CD4-positive, alpha-beta T cell treated with Interleukin-6 for 4 hours (primary cell): ENCODE measurements around the gene DDAH1.
"Not testable (repeated sequence)": the region's sequence is repeated elsewhere in the genome, so short reads cannot be mapped to it uniquely, and the experiment has no call there.

Experiments used
- DNase-seq: peaks from one replicate; pipeline ENCODE4 v3.0.0-alpha.2; 2020; ENCODE audit warnings: mixed read lengths

The DDAH1 gene

DNA sequence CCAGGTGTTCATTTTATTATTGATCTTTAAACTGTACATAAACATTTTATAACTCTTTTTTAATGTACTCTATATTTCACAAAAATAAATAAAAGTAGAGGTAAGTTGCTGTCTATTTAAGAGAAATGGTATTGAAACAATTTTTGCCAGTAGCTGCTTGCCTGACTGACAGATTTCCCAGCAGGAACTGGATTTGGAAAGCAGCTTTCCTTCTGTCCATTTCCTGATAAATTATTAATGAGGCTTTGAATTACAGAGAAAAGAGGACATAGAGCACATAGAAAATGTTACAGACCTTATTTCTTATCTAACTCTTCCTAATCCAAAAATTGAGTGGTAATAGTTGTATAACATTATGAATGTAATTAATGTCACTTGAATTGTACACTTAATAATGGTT is 108.8 kb downstream of the DDAH1 start:
- DNase-seq = no peak

GRCh38 chr1:85352055-85352454 is 112.9 kb downstream of the DDAH1 start:
- DNase-seq = no peak

- DNase-seq = no peak
Observed at GRCh38 chr1:85351202-85351828, 113.6 kb downstream of the DDAH1 start.

DNA sequence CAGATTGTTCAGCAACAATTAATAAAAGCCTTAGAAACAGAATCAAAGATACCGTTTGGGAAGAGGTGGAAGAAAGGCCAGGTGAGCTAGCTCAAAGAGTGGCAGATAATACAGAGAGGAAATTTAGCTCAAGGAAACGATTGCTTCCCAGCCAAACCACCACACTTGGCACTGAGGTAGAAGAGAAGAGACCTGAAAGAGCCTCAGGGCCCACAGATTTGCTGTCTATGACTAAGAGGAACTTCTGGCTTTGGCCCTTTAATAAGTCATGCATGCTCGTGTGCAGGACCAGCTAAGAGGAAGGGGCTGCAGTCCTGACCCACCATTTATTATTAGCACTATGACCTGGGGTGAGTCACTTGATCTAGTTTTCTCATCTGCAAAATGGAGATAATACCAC is 115.7 kb downstream of the DDAH1 start:
- DNase-seq = no peak

DNA sequence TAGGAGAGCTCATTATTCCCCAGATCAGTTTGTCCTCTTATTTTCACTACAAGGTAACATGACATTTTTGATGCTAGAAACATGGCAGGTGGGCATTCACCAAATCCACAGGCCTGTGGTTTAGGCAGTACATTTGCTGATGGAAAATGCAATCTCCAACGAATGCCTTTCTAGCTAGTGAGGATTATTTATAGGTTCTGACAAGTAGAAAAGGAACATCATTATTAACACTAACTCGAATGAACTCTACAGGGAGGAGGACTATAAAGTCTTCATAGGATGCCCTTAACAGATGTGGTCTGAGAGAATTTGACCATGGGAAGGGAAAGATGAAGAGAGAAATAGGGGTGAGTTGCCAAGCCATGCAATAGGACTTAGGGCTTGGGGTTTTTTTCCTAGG is 117.1 kb downstream of the DDAH1 start:
- no peak for DNase-seq

- DNase-seq = not testable (repeated sequence)
Observed at GRCh38 chr1:85347275-85347674, 117.7 kb downstream of the DDAH1 start.

GRCh38 chr1:85344256-85344694 is 120.7 kb downstream of the DDAH1 start:
- DNase-seq = no peak

- no peak for DNase-seq
Observed at GRCh38 chr1:85343612-85344255, 121.2 kb downstream of the DDAH1 start.

- DNase-seq = no peak
Observed at GRCh38 chr1:85343213-85343611, 121.7 kb downstream of the DDAH1 start.

GRCh38 chr1:85342207-85342606 is 122.8 kb downstream of the DDAH1 start:
- DNase-seq = no peak

- no peak for DNase-seq
Observed at GRCh38 chr1:85340427-85340826, 124.5 kb downstream of the DDAH1 start.

GRCh38 chr1:85339656-85340399 is 125.1 kb downstream of the DDAH1 start:
- DNase-seq = no peak

GRCh38 chr1:85339089-85339488 is 125.9 kb downstream of the DDAH1 start:
- no peak for DNase-seq

DNA sequence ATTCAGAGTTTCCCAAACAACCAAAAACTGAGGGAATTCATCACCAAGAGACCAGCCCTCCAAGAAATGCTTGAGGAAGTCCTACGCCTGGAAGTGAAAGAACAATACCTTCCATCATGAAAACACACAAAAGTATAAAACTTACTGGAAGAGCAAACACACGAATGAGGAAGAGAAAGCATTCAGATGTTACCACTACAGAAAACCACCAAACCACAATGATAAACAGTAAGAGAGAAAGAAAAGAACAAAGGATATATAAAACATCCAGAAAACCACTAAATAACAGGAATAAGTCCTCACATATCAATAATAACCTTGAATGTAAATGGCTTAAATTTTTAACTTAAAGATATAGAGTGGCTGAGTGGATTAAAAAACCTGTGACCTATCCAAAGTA is 130.0 kb downstream of the DDAH1 start:
- DNase-seq = no peak

- DNase-seq = no peak
Observed at GRCh38 chr1:85333186-85333585, 131.8 kb downstream of the DDAH1 start.

GRCh38 chr1:85332575-85332974 is 132.4 kb downstream of the DDAH1 start:
- no peak for DNase-seq

DNA sequence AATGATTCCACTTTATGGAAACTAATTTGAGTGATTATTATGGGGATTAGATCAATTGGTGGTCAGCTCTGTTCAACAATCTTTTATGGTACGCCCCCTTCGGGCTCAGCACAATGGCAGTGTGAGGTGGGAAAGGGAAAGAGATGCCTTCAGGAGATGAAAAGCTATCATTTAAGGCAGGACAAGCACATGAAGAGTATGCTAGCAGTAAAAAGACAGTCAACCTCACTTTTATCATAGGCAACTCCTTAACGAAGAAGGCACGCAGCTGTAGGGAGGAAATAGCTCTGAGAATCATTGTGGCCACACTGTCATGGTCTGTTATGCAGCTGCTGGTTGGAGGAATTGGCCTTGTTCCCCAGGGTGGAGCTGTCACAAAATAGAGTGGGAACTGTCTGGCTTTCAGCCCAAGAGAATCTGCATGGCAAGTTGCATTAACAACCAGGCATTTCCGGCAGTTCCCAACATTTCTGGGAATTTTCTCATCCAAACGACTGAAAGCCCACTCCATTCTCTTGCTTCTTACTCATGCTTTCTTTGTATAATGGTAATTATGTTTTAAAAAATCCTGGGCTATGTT is 134.2 kb downstream of the DDAH1 start:
- no peak for DNase-seq

DNA sequence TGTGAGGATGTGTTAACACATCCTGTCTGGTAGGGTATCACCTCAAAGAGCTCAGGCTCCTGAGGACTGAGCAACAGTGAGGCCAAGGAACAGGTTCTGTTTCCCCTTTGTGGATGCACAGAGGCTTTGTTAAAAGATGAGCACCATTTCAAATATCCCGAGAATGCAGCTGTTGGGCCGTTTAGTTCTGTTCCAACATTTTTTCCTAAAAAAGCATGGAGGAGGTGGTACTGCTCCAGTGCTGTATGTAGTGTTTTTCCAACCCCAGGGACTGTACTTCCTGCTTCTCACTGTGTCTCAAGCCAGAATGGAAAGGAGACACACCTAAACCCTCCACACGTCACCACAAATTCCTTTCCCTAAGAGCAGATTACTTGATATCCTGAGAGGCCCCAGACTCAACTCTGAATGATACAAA is 134.7 kb downstream of the DDAH1 start:
- no peak for DNase-seq

DNA sequence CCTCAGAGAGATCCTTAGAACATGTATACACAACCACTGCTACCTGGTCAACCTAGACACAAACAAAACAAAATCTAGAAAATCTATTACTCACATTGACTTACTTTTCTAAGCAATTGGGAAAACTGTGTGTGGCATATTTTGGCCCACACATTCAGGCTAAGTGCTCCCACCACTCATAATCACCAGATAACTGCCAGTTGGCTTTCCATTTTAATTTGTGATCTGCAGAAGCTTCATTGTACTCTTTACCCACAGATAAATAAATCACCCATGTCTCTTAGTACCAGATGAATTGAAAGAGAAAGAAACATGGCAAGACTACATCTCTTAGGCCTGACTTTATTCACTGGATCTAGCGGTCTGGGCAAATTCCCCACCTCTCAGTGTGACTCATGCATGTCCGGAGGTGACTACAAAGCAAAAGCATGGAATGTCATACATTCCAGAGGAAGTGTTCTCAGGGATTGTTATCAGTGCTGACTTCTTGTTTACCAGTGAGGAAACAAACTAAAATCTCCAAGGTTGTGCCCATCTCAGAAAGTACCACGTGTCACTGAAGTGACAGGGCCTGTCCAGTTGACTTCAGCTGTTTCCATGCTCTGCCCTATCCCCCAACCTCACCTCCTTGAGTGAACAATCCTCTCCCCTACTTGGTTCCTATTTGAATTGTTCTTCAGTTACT is 136.1 kb downstream of the DDAH1 start:
- no peak for DNase-seq

GRCh38 chr1:85327759-85328158 is 137.2 kb downstream of the DDAH1 start:
- DNase-seq = no peak

- no peak for DNase-seq
Observed at GRCh38 chr1:85326851-85327250, 138.1 kb downstream of the DDAH1 start.

- DNase-seq = no peak
Observed at GRCh38 chr1:85326336-85326735, 138.6 kb downstream of the DDAH1 start.

DNA sequence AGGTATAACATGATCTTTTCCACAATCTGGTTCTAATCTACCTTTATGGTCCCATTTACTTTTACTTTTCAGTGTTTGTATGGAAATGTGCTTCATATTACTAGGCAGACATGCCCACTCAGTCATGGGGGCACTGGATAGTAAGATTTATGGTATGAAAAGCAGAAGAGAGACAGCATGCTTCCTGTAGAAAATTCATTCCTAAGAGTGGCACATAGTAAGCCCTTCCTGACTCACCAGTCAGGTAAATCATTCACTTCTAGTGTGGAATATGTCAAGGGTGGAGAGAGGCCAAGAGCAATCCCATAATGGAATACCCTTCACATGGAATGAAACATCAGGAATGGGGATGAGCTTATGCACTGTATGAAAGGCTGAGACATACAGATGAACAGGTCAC is 139.0 kb downstream of the DDAH1 start:
- no peak for DNase-seq
